Measurements from ENCODE around the gene SLC35A2. TPM values are rescaled to one million over a fixed set of nuclear protein-coding genes. Genes with fewer than 3 reads are reported as not detected.

SLC35A2 gene
- total RNA-seq (2012; rRNA removed) (10.8 and 12.5 TPM in 2 replicates), polyA plus RNA-seq (2012; rRNA removed) (48.3 and 53.0 TPM in 2 replicates), Bru-seq, nascent RNA (percentile 58 among the genes with signal in this experiment), BruChase-seq, experiment 1, labeled RNA remaining after a 6-hour chase (percentile 60 among the genes with signal in this experiment), BruChase-seq, experiment 2, labeled RNA remaining after a 2-hour chase (percentile 69 among the genes with signal in this experiment)
- 51.6 and 70.4 TPM in 2 replicates for polyA plus RNA-seq (2012; cell fraction: cytosol; rRNA removed)
- polyA plus RNA-seq (2012; cell fraction: nucleus; rRNA removed; ENCODE audit: low replicate concordance), result 27.3 and 57.6 TPM in 2 replicates
- long read RNA-seq, transcript SLC35A2-207 (4 exons, 1,739 nt), result minor isoform, 6 of 42 reads
- long read RNA-seq, transcript SLC35A2-204 (4 exons, 3,047 nt), result major isoform, 15 of 42 reads
- long read RNA-seq, partial matches to known transcripts, result 8 of 42 reads
- long read RNA-seq, other reads (novel, unspliced or antisense), result 11 of 42 reads

DNA sequence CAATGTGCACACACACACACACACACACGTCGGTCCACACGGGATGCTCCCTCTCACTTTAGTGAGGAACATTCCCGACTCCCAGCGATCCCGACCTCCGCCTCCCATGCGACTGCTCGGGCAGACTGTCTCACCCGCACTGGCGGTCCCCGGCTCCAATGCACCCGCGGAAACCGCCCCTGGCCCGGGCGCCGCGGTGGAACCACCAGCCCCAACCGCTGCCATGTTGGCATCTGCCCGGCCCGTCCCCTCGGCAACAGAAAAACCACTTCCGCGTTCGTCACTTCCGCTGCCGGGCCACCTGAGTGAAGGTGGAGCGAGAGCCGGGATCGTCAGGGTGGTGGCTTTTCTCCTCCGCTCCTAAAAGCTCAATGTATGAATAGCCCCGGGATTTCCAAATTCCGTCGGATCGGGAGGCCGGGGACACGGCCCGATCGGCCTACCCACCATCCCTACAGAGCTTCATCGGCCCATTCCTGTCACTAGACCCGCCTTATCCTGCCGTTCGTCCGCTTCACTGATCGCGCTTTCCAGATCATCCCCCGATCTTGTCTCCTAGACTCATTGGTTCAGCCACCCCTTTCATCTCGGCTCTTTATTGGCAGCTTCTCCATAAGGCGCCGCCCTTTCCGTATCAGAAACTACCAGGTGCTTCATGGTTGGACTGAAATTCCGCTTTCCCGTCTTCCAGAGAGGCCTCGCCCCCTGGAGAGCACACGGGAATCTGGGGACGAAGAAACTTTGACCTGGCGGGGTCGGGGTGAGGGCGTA is at the start of gene SLC35A2:
TSS of gene SLC35A2 (minus strand) at position 235 of the 771 bp plus-strand sequence. CDS start at position 225, 10 bp downstream.
- no peaks in the 10 kb centered on the region for H3K9me3 ChIP-seq (ENCODE audit: control insufficient read depth, insufficient read depth, low read length)
- H2BK120ac ChIP-seq (ENCODE audit: low read depth, low read length), result peak within 1 kb of the TSS; percentile 42; the same call in 1 of the 2 replicates
- TF ChIP-seq POLR2A (IDR thresholded peaks at IDR 0.05; ENCODE audit: low read depth, low read length), result peak; percentile 81; the same call in 1 of the 2 replicates
- TF ChIP-seq, protein P1, sequence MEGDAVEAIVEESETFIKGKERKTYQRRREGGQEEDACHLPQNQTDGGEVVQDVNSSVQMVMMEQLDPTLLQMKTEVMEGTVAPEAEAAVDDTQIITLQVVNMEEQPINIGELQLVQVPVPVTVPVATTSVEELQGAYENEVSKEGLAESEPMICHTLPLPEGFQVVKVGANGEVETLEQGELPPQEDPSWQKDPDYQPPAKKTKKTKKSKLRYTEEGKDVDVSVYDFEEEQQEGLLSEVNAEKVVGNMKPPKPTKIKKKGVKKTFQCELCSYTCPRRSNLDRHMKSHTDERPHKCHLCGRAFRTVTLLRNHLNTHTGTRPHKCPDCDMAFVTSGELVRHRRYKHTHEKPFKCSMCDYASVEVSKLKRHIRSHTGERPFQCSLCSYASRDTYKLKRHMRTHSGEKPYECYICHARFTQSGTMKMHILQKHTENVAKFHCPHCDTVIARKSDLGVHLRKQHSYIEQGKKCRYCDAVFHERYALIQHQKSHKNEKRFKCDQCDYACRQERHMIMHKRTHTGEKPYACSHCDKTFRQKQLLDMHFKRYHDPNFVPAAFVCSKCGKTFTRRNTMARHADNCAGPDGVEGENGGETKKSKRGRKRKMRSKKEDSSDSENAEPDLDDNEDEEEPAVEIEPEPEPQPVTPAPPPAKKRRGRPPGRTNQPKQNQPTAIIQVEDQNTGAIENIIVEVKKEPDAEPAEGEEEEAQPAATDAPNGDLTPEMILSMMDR (conservative IDR thresholded peaks at IDR 0.05; ENCODE audit: low read depth, low read length), result no peak
- TF ChIP-seq MXI1 (IDR thresholded peaks at IDR 0.05; ENCODE audit: borderline replicate concordance, low read depth, low read length), result peak; percentile 53; the same call in 1 of the 2 replicates
- CTCF ChIA-PET, result no interaction called here
- H3K36me3 ChIP-seq (ENCODE audit: control insufficient read depth, insufficient read depth, low read length), result peaks cover 6% of the 10 kb centered on the region; the same call in 1 of the 2 replicates
- H2BK20ac ChIP-seq (ENCODE audit: low read depth, low read length), result no peak within 1 kb of the TSS
- H4K20me1 ChIP-seq (ENCODE audit: insufficient read depth, low read length), result no peaks in the 10 kb centered on the region
- dilution Hi-C loops (cut with HindIII; ENCODE audit: low sequenced_read_pairs, unreplicated experiment), result no loop called here
- peak within 1 kb of the TSS; percentile 98 for H3K4me3 ChIP-seq (ENCODE audit: insufficient read depth, low read depth, low read length)
- 35% methylated on average over 25 of the region's 60 CpGs; no CpG with 5 or more reads in 1 of the 2 experiments for WGBS, 2 experiments (ENCODE audit: extremely low coverage in 2 of 2, insufficient read length in 1 of 2)
- H3K4ac ChIP-seq (ENCODE audit: low read depth, low read length), result peak within 1 kb of the TSS; percentile 88
- no TSS peak for BruUV-seq (replicated peaks)
- peak within 1 kb of the TSS; percentile 85 for H4K91ac ChIP-seq (ENCODE audit: insufficient read depth, low read depth, low read length)
- peak within 1 kb of the TSS; percentile 96; the same call in 1 of the 2 replicates for H2AK5ac ChIP-seq (ENCODE audit: low read depth, low read length)
- peak within 1 kb of the TSS; percentile 94 for H3K9ac ChIP-seq (ENCODE audit: low read depth, low read length)
- intact Hi-C loops (cut with micrococcal nuclease), result no loop called here
- H3K4me2 ChIP-seq (ENCODE audit: low read depth, low read length), result peak within 1 kb of the TSS; percentile 95
- H2AK9ac ChIP-seq (replicated peaks; ENCODE audit: low read depth, low read length, poor library complexity), result peak within 1 kb of the TSS; percentile 97
- H3K4me1 ChIP-seq (ENCODE audit: control insufficient read depth, insufficient read depth, low read length), result peaks cover 3% of the 10 kb centered on the region; the same call in 1 of the 2 replicates
- peaks cover 3% of the 10 kb centered on the region; the same call in 1 of the 2 replicates for H3K9me1 ChIP-seq (ENCODE audit: insufficient read depth, low read length)
- peak within 1 kb of the TSS; percentile 96 for H3K14ac ChIP-seq (replicated peaks; ENCODE audit: low read depth, low read length)
- H2BK5ac ChIP-seq (ENCODE audit: low read depth, low read length, poor library complexity, severe bottlenecking), result peak within 1 kb of the TSS; percentile 78
- H3K56ac ChIP-seq (ENCODE audit: extremely low read depth, insufficient read depth, low read length), result peak within 1 kb of the TSS; percentile 64
- POLR2A ChIA-PET (ENCODE audit: unreplicated experiment), result interaction anchor here (0.5 kb wide), 1 partner anchor 14 kb away, joined by 3 read pairs; the partner anchor contains the start of genes PQBP1 and TIMM17B
- peak within 1 kb of the TSS; percentile 92 for H4K5ac ChIP-seq (ENCODE audit: low read depth, low read length)
- peaks cover 13 to 26% of the 10 kb centered on the region in 2 experiments for H3K79me1 ChIP-seq (ENCODE audit: low read depth in 1 of 2, low read length in 2 of 2)
- H3K27me3 ChIP-seq (ENCODE audit: control insufficient read depth, insufficient read depth, low read length), result no peaks in the 10 kb centered on the region
- H3K23ac ChIP-seq (ENCODE audit: low read depth, low read length), result peak within 1 kb of the TSS; percentile 99
- H2BK15ac ChIP-seq (ENCODE audit: low read depth, low read length), result 0 out of 3 replicates have a peak within 1 kb of the TSS, but pooled peaks have one; percentile 11
- peak within 1 kb of the TSS; percentile 92 for H4K8ac ChIP-seq (ENCODE audit: low read depth in 2 of 2, low read length in 2 of 2)
- H3K18ac ChIP-seq (ENCODE audit: low read depth, low read length), result peak within 1 kb of the TSS; percentile 34
- in situ Hi-C loops (cut with MboI; ENCODE audit: low sequenced_read_pairs), result no loop called here
- peak within 1 kb of the TSS; percentile 92 for H2AFZ ChIP-seq (replicated peaks; ENCODE audit: low read length, poor library complexity)
- ATAC-seq (ENCODE audit: low read depth) (peak; percentile 87), DNase-seq (peak; percentile 64)
- peak within 1 kb of the TSS; percentile 81 for H3K27ac ChIP-seq (ENCODE audit: insufficient read depth, low read length)

All from IMR-90 (cell line).